Activated T-helper 1 cell treated with anti-CD3 and anti-CD28 coated beads, Interleukin-12 subunit alpha, Interleukin-12 subunit beta, Interleukin-2, Interleukin-4 antibody, amounts not matched to agents 30 ng/mL and 10 ng/mL and 1 ng/mL, durations not matched to agents 14 hours and 24 hours and 36 hours (primary cell): Measurements from ENCODE around the gene INO80D. TPM values are rescaled to one million over a fixed set of nuclear protein-coding genes. Genes with fewer than 3 reads are reported as not detected.
"Not testable (repeated sequence)": the region's sequence is repeated elsewhere in the genome, so short reads cannot be mapped to it uniquely, and the experiment has no call there.

Experiments
- DNase-seq: peaks from one replicate; pipeline ENCODE4 v3.0.0; 2021; ENCODE audit warnings: low spot score
- H3K27ac Mint-ChIP-seq: one replicate; pipeline ENCODE4 v1.8.0; 2021; ENCODE audit warnings: mild to moderate bottlenecking, mixed read lengths
- H3K27me3 Mint-ChIP-seq: one replicate; pipeline ENCODE4 v1.8.0; 2022; ENCODE audit warnings: mild to moderate bottlenecking, moderate library complexity, mixed read lengths; ENCODE audit not compliant: insufficient read depth
- H3K36me3 Mint-ChIP-seq: one replicate; pipeline ENCODE4 v1.8.0; 2021; ENCODE audit warnings: low read depth, mixed read lengths
- H3K4me1 Mint-ChIP-seq: one replicate; pipeline ENCODE4 v1.8.0; 2021; ENCODE audit warnings: low read depth, mixed read lengths
- H3K4me3 Mint-ChIP-seq: one replicate; pipeline ENCODE4 v1.8.0; 2021; ENCODE audit warnings: mild to moderate bottlenecking, moderate library complexity, mixed read lengths
- H3K9me3 Mint-ChIP-seq: one replicate; pipeline ENCODE4 v1.8.0; 2021; ENCODE audit warnings: mixed read lengths
- intact Hi-C: fragments of 100-400 bp; cut with micrococcal nuclease; formaldehyde crosslinking; loops from one replicate; pipeline ENCODE4 v1.15.1; 2024
- total RNA-seq: library from RNA; stranded (reverse); gene quantifications from 2 replicates; pipeline ENCODE4 v1.2.3, GENCODE V29; 2022

INO80D gene
- total RNA-seq, 1 donor from 2014 or later, result 30.3 TPM

GRCh38 chr2:205982776-205983327, 103.1 kb downstream of the INO80D start:
- DNase-seq, result no peak
- Mint-ChIP-seq H3K9me3 (no peaks in the 10 kb centered on the region), H3K36me3 (no peaks in the 10 kb centered on the region), H3K27ac (no peak overlapping the region), H3K27me3 (no peaks in the 10 kb centered on the region), H3K4me1 (no peaks in the 10 kb centered on the region), H3K4me3 (no peak overlapping the region)
- intact Hi-C loops, result no loop called here

- H3K27me3 Mint-ChIP-seq, H3K4me3 Mint-ChIP-seq, intact Hi-C loops, H3K4me1 Mint-ChIP-seq, H3K9me3 Mint-ChIP-seq, H3K36me3 Mint-ChIP-seq, H3K27ac Mint-ChIP-seq, DNase-seq: not testable (repeated sequence)
Measured at GRCh38 chr2:205978728-205979127, 107.2 kb downstream of the INO80D start.

- H3K27ac Mint-ChIP-seq, DNase-seq, H3K27me3 Mint-ChIP-seq, intact Hi-C loops, H3K4me1 Mint-ChIP-seq, H3K4me3 Mint-ChIP-seq, H3K9me3 Mint-ChIP-seq, H3K36me3 Mint-ChIP-seq: not testable (repeated sequence)
Measured at GRCh38 chr2:205977699-205978098, 108.3 kb downstream of the INO80D start.

- H3K27ac Mint-ChIP-seq, H3K4me3 Mint-ChIP-seq, H3K27me3 Mint-ChIP-seq, H3K9me3 Mint-ChIP-seq, H3K4me1 Mint-ChIP-seq, DNase-seq, intact Hi-C loops, H3K36me3 Mint-ChIP-seq: not testable (repeated sequence)
Measured at GRCh38 chr2:205976934-205977659, 108.9 kb downstream of the INO80D start.

DNA sequence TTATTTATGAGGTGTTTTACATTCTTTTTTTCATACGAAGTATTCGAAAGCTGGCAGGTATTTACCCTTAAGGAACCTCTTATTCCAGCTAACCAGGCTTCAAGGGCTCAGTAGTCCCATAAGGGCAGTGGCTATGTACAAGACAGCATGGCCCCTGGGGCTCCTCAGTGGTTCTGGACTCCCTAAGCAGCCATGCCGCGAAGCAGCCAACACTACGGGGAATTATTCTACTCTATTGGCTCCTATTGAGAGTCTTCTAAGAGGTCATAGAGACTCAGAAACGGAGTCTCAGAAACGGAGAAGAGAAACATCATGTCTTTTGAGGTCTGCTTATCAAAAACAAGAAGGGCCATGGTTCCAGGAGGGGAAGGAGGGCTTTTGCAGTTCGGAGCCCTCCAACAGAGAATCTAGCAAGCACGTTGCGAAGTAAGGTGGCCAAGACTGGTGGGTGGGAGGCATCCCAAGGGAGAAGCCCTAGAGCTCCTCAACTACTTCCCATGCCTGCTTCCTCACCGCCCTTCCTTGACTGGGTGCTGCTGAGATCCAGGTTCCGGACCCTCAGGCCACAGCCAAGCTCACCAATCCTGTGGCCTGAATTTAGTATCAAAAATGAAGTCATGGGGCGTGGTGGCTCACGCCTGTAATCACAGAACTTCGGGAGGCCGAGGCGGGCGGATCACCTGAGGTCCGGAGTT, 109.7 kb downstream of the INO80D start:
- Mint-ChIP-seq H3K4me3 (no peak overlapping the region), H3K4me1 (peaks cover 5% of the 10 kb centered on the region), H3K9me3 (no peaks in the 10 kb centered on the region), H3K36me3 (no peaks in the 10 kb centered on the region), H3K27ac (no peak overlapping the region), H3K27me3 (peaks cover 7% of the 10 kb centered on the region)
- intact Hi-C loops, result no loop called here
- no peak for DNase-seq

GRCh38 chr2:205975082-205975949, 110.7 kb downstream of the INO80D start:
- peaks cover 5% of the 10 kb centered on the region for H3K4me1 Mint-ChIP-seq
- no peak for DNase-seq
- H3K27me3 Mint-ChIP-seq, result peaks cover 7% of the 10 kb centered on the region
- intact Hi-C loops, result no loop called here
- H3K4me3 Mint-ChIP-seq, result no peak overlapping the region
- no peak overlapping the region for H3K27ac Mint-ChIP-seq
- H3K36me3 Mint-ChIP-seq, result no peaks in the 10 kb centered on the region
- H3K9me3 Mint-ChIP-seq, result no peaks in the 10 kb centered on the region

DNA sequence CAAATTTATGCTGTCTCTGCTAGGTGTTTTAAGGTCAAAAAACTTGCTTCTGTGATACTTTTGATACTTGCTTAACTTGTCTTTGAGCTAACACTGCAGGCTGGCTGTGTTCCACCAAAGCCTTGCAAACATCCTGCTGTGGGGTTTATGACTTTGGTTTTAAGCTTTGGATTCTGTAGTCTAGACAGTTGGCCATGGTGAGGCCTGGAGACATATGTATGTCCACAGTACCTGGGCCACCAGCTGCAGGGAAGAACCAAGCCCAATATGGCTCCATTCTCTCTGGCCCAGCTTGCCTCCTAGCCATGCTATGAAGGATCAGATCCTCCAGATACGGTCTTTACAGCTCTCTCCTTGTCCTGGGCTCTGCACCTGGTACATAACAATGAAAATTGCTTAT, 113.9 kb downstream of the INO80D start:
- Mint-ChIP-seq H3K27me3 (peaks cover 9% of the 10 kb centered on the region), H3K27ac (no peak overlapping the region), H3K4me1 (peaks cover 5% of the 10 kb centered on the region), H3K36me3 (no peaks in the 10 kb centered on the region), H3K4me3 (no peak overlapping the region), H3K9me3 (no peaks in the 10 kb centered on the region)
- intact Hi-C loops, result no loop called here
- DNase-seq, result no peak

DNA sequence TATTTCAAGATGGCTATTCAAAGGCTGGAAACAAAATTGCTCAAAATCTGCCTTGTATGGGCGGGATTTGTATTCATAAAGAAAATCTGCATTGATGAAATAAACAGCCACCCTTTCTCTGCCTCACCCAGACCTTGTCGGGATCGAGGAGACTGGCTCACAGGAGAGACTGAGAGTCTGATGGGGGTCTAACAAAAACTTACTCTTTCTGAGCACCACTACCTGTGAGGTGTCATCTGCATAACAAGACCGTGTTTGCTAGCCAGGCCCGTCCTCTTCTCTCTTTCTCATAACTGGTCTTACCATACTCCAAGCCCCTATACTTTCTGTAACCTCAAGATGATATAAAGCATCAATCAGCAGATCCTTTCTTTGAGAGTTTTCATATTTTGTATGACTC, 115.6 kb downstream of the INO80D start:
- H3K27ac Mint-ChIP-seq, result no peak overlapping the region
- intact Hi-C loops, result no loop called here

DNA sequence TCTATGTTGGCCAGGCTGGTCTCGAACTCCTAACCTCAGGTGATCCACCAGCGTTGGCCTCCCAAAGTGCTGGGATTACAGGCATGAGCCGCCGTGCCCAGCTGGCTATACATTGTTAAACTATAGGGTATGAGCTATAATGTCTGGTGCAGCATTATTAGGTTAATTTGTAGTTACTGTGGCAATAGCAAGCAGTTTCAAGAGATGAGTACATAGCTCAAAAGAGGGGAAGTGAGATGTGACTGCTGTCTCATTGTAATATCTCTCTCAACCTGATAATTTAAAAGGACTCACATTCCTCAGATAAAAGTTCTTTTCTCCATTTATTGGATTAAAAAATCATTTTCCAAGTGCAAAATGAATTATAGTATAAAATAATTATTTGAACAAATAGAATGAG, 116.4 kb downstream of the INO80D start:
- Mint-ChIP-seq H3K27me3 (peaks cover 8% of the 10 kb centered on the region), H3K36me3 (no peaks in the 10 kb centered on the region), H3K9me3 (no peaks in the 10 kb centered on the region), H3K4me1 (no peaks in the 10 kb centered on the region), H3K4me3 (no peak overlapping the region), H3K27ac (no peak overlapping the region)
- DNase-seq, result no peak
- intact Hi-C loops, result no loop called here

More for the DNA sequence above, 115.6 kb downstream of the INO80D start:
- Mint-ChIP-seq H3K4me1 (peaks cover 4% of the 10 kb centered on the region), H3K4me3 (no peak overlapping the region), H3K36me3 (no peaks in the 10 kb centered on the region), H3K27me3 (peaks cover 8% of the 10 kb centered on the region), H3K9me3 (no peaks in the 10 kb centered on the region)
- no peak for DNase-seq

DNA sequence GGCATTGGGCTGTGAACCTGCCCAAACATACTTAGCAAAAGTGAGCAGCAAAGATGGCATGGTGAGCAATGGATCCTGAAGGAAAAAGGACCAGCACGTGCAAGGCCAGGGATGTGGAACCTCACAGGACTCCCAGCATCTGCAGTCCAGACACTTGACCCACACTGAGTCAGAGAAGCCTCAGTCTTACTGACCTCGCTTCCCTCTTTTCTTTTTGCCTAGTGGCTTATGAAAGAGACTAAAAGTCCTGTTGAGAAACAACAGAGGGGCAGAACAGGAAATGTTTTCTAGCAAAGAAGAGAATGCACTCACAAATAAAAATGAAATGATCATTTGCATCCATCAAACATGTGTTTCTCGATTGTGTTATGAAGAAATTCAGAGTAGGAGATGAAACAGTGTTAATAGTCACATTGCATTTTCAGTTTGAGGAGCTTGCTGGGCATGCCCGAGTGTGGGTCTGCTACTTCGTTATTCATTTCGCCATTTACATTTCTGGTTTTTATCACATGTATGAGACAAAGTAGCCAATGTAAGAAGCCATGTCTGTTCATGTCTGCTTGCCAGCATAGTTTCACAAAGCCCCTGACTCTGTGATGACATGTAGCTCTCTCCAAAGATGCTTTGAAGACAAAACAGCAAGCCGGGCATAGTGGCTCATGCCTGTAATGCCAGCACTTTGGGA, 118.4 kb downstream of the INO80D start:
- no peaks in the 10 kb centered on the region for H3K36me3 Mint-ChIP-seq
- H3K9me3 Mint-ChIP-seq, result no peaks in the 10 kb centered on the region
- intact Hi-C loops, result no loop called here
- no peaks in the 10 kb centered on the region for H3K4me1 Mint-ChIP-seq
- H3K27me3 Mint-ChIP-seq, result peaks cover 8% of the 10 kb centered on the region
- no peak overlapping the region for H3K4me3 Mint-ChIP-seq
- no peak overlapping the region for H3K27ac Mint-ChIP-seq
- no peak for DNase-seq

DNA sequence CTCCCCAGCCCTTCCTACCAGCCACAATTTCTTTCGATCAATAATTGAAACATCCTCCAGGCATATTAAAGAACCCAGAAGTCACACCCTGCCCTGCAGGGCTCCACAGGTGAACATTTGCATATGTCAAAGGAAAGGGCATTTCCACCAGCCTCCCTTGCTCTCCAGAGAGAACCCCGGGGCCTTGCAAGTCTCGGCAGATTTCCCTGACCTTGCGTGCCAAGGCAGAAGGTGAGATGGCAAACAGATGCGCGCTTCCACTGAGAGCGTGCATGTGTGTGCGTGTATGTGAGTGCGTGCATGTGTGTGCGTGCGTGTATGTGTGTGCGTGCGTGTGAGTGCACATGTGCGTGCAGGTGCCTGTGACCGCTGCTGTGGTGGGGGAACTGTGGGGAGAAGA, 120.3 kb downstream of the INO80D start:
- DNase-seq, result no peak
- intact Hi-C loops, result no loop called here
- Mint-ChIP-seq H3K4me3 (no peak overlapping the region), H3K27ac (no peak overlapping the region), H3K9me3 (no peaks in the 10 kb centered on the region), H3K27me3 (peaks cover 4% of the 10 kb centered on the region), H3K36me3 (no peaks in the 10 kb centered on the region), H3K4me1 (no peaks in the 10 kb centered on the region)

GRCh38 chr2:205964111-205964761, 121.7 kb downstream of the INO80D start:
- DNase-seq, result no peak
- Mint-ChIP-seq H3K9me3 (no peaks in the 10 kb centered on the region), H3K4me1 (no peaks in the 10 kb centered on the region), H3K27me3 (peaks cover 4% of the 10 kb centered on the region), H3K36me3 (no peaks in the 10 kb centered on the region), H3K4me3 (no peak overlapping the region), H3K27ac (no peak overlapping the region)
- intact Hi-C loops, result no loop called here
